ENCODE results near the gene COL15A1.

- TF ChIP-seq, protein P1, sequence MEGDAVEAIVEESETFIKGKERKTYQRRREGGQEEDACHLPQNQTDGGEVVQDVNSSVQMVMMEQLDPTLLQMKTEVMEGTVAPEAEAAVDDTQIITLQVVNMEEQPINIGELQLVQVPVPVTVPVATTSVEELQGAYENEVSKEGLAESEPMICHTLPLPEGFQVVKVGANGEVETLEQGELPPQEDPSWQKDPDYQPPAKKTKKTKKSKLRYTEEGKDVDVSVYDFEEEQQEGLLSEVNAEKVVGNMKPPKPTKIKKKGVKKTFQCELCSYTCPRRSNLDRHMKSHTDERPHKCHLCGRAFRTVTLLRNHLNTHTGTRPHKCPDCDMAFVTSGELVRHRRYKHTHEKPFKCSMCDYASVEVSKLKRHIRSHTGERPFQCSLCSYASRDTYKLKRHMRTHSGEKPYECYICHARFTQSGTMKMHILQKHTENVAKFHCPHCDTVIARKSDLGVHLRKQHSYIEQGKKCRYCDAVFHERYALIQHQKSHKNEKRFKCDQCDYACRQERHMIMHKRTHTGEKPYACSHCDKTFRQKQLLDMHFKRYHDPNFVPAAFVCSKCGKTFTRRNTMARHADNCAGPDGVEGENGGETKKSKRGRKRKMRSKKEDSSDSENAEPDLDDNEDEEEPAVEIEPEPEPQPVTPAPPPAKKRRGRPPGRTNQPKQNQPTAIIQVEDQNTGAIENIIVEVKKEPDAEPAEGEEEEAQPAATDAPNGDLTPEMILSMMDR (IDR thresholded peaks at IDR 0.05; ENCODE audit: low read depth, low read length) = no peak
- no peak for TF ChIP-seq POLR2A (IDR thresholded peaks at IDR 0.05; ENCODE audit: extremely low read depth, insufficient read length)
Observed at GRCh38 chr9:98958271-98958984, 14.7 kb downstream of the COL15A1 start.
